ENCODE results near the gene ZMIZ1.

Gene ZMIZ1

GRCh38 chr10:79313320-79313719, 244.6 kb downstream of the ZMIZ1 start:
- H3K4me3 ChIP-seq (ENCODE audit: control insufficient read depth, low read depth, low read length) = no peak overlapping the region
- DNase-seq (ENCODE audit: low read depth) = no peak
- TF ChIP-seq CTCF (conservative IDR thresholded peaks at IDR 0.05; ENCODE audit: control insufficient read depth, insufficient read depth, low read depth, low read length) = no peak

GRCh38 chr10:79313911-79314439, 245.2 kb downstream of the ZMIZ1 start:
- no peak for TF ChIP-seq CTCF (conservative IDR thresholded peaks at IDR 0.05; ENCODE audit: control insufficient read depth, insufficient read depth, low read depth, low read length)
- H3K4me3 ChIP-seq (ENCODE audit: control insufficient read depth, low read depth, low read length) = no peak overlapping the region
- DNase-seq (ENCODE audit: low read depth) = no peak

- peak; percentile 18 for DNase-seq (ENCODE audit: low read depth)
- no peak for TF ChIP-seq CTCF (conservative IDR thresholded peaks at IDR 0.05; ENCODE audit: control insufficient read depth, insufficient read depth, low read depth, low read length)
- no peak overlapping the region for H3K4me3 ChIP-seq (ENCODE audit: control insufficient read depth, low read depth, low read length)
Observed at GRCh38 chr10:79314761-79315601, 246.2 kb downstream of the ZMIZ1 start.

GRCh38 chr10:79315602-79315920, 246.8 kb downstream of the ZMIZ1 start:
- no peak overlapping the region for H3K4me3 ChIP-seq (ENCODE audit: control insufficient read depth, low read depth, low read length)
- DNase-seq (ENCODE audit: low read depth) = no peak
- no peak for TF ChIP-seq CTCF (conservative IDR thresholded peaks at IDR 0.05; ENCODE audit: control insufficient read depth, insufficient read depth, low read depth, low read length)

- no peak for TF ChIP-seq CTCF (conservative IDR thresholded peaks at IDR 0.05; ENCODE audit: control insufficient read depth, insufficient read depth, low read depth, low read length)
- H3K4me3 ChIP-seq (ENCODE audit: control insufficient read depth, low read depth, low read length) = no peak overlapping the region
- DNase-seq (ENCODE audit: low read depth) = no peak
Observed at GRCh38 chr10:79316671-79317431, 248.1 kb downstream of the ZMIZ1 start.

GRCh38 chr10:79318369-79318768, 249.6 kb downstream of the ZMIZ1 start:
- TF ChIP-seq CTCF (conservative IDR thresholded peaks at IDR 0.05; ENCODE audit: control insufficient read depth, insufficient read depth, low read depth, low read length) = no peak

More at GRCh38 chr10:79318369-79318768, 249.6 kb downstream of the ZMIZ1 start:
- DNase-seq (ENCODE audit: low read depth) = no peak
- H3K4me3 ChIP-seq (ENCODE audit: control insufficient read depth, low read depth, low read length) = no peak overlapping the region
